ENCODE data around the gene CDH4. TPM values are rescaled to one million over a fixed set of nuclear protein-coding genes. Genes with fewer than 3 reads are reported as not detected.

CDH4 gene
- total RNA-seq, 1 experiment from 2014 or later: not detected

DNA sequence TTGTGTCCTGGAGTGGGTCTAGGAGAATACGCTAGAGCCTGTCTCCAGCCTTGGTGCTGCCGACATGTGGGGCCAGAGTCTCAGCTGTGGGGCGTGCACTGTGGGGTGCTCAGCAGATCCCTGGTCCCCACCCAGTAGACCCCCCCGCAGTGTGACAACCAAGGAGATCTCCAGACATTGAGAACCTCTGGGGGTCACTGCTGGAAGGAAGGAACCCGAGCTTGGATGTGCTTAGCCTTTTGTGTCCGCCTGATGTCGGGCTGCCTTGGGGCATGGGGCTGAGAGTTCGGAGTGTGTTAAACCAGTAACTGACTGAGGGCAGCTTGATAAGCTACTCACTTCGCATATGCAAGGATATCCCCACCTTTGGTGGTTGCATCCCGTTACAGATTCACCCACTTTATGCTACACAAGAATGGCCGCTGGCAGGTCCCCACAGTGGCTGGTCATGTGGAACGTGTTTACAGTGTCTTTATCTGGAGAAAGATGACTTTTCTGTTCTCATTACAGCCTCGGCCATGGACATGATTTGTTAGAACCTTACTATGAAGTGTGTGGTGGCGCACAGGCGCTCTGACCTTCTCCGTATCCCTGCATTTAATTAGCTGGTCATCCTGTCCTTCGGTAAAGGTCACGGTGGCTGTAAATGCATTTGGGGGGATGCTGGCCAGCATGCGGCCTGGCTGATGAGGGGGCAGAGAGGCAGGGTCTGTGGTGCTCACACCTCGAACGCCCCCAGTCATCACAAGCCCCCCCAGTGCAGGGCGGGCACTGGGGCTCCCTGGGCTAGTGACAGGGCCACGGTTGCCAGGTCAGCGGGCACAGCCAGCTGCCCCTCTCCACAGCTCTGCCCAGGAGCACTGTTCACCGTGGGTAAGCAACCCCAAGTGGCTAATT lies 446.8 kb downstream of the CDH4 start:
- H3K4me3 Mint-ChIP-seq (ENCODE audit: unreplicated experiment): no peak overlapping the region
- Histone ChIP-seq H3K36me3 (ENCODE audit: control insufficient read depth, insufficient read depth, low read length) (no peaks in the 10 kb centered on the region), H3K27me3 (replicated peaks; ENCODE audit: control insufficient read depth, insufficient read depth, low read length) (peaks cover 7% of the 10 kb centered on the region), H3K4me1 (no peaks in the 10 kb centered on the region), H3K9me3 (no peaks in the 10 kb centered on the region; the same call in 1 of the 2 replicates), H3K4me3 (ENCODE audit: low read depth, low read length) (no peak overlapping the region)
- POLR2A ChIA-PET: no interaction called here
- DNase-seq: no peak
- peaks cover 48% of the 10 kb centered on the region for H3K27me3 Mint-ChIP-seq (ENCODE audit: insufficient read depth, unreplicated experiment)
- no peaks in the 10 kb centered on the region for H3K9me3 Mint-ChIP-seq (ENCODE audit: unreplicated experiment)
- no peaks in the 10 kb centered on the region for H3K4me1 Mint-ChIP-seq (ENCODE audit: low read depth, unreplicated experiment)
- CTCF ChIA-PET: interaction anchor here (0.6 kb wide), 1 partner anchor 20 kb away, joined by 3 read pairs; no protein-coding TSS in a partner anchor
- H3K36me3 Mint-ChIP-seq (ENCODE audit: insufficient read depth, unreplicated experiment): no peaks in the 10 kb centered on the region
- intact Hi-C loops (cut with micrococcal nuclease; ENCODE audit: unreplicated experiment): no loop called here
- no peak overlapping the region for H3K27ac Mint-ChIP-seq (ENCODE audit: unreplicated experiment)
- BruUV-seq (replicated peaks): no TSS peak
- TF ChIP-seq, protein P1, sequence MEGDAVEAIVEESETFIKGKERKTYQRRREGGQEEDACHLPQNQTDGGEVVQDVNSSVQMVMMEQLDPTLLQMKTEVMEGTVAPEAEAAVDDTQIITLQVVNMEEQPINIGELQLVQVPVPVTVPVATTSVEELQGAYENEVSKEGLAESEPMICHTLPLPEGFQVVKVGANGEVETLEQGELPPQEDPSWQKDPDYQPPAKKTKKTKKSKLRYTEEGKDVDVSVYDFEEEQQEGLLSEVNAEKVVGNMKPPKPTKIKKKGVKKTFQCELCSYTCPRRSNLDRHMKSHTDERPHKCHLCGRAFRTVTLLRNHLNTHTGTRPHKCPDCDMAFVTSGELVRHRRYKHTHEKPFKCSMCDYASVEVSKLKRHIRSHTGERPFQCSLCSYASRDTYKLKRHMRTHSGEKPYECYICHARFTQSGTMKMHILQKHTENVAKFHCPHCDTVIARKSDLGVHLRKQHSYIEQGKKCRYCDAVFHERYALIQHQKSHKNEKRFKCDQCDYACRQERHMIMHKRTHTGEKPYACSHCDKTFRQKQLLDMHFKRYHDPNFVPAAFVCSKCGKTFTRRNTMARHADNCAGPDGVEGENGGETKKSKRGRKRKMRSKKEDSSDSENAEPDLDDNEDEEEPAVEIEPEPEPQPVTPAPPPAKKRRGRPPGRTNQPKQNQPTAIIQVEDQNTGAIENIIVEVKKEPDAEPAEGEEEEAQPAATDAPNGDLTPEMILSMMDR (IDR thresholded peaks at IDR 0.05; ENCODE audit: insufficient read depth in 1 of 2, low read depth in 1 of 2, low read length in 1 of 2, severe bottlenecking in 1 of 2, unreplicated experiment in 1 of 2): no peak

DNA sequence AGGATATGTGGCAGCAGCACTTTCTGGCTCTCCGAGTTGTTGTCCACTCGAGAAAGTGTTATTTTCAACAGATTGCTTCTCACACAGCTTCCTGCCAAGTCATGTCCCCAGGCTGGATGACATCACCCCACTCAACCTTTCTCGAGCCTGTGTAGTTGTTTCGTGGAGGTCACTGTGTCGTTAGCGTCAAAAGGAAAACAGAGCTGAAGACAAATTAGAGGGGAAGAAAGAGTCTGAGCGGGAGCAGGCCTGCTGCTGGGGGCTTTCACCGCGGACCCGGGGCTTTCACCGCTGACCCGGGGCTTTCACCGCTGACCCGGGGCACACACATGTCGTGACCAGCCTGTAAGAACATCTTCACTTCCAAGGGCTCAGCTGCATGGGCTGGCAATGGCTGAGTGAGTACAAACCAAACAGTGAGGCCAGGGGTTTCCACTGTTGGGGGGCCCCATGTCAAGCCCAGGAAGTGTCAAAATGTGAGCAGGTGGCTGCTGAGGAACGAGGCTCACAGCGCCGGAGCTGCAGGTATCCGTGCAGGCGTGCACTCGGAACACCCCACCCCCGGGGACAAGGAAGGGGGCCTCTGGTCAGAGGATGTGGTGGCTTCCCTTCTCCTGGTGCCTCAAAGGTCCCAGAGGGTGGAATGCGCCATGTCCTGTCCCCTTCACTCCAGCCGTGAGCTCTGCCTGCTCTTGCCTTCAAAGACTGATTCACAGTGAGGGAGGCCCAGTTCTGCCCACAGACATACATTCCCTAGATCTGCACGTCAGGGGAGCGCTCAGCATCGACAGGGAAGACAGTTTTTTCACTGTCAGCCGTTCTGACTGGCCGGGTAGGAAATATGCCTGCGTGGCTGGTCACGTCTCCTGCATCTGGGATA lies 447.7 kb downstream of the CDH4 start:
- H3K4me3 Mint-ChIP-seq (ENCODE audit: unreplicated experiment): no peak overlapping the region

More for the DNA sequence above, 447.7 kb downstream of the CDH4 start:
- Mint-ChIP-seq H3K27ac (ENCODE audit: unreplicated experiment) (no peak overlapping the region), H3K9me3 (ENCODE audit: unreplicated experiment) (no peaks in the 10 kb centered on the region), H3K27me3 (ENCODE audit: insufficient read depth, unreplicated experiment) (peaks cover 51% of the 10 kb centered on the region), H3K4me1 (ENCODE audit: low read depth, unreplicated experiment) (no peaks in the 10 kb centered on the region), H3K36me3 (ENCODE audit: insufficient read depth, unreplicated experiment) (no peaks in the 10 kb centered on the region)
- no peaks in the 10 kb centered on the region; the same call in 1 of the 2 replicates for H3K9me3 ChIP-seq
- TF ChIP-seq, protein P1 (IDR thresholded peaks at IDR 0.05; ENCODE audit: insufficient read depth in 1 of 2, low read depth in 1 of 2, low read length in 1 of 2, severe bottlenecking in 1 of 2, unreplicated experiment in 1 of 2): no peak
- CTCF ChIA-PET: no interaction called here
- POLR2A ChIA-PET: no interaction called here
- BruUV-seq (replicated peaks): no TSS peak
- peaks cover 7% of the 10 kb centered on the region for H3K27me3 ChIP-seq (replicated peaks; ENCODE audit: control insufficient read depth, insufficient read depth, low read length)
- no peak for DNase-seq
- H3K36me3 ChIP-seq (ENCODE audit: control insufficient read depth, insufficient read depth, low read length): no peaks in the 10 kb centered on the region
- no peak overlapping the region for H3K4me3 ChIP-seq (ENCODE audit: low read depth, low read length)
- intact Hi-C loops (cut with micrococcal nuclease; ENCODE audit: unreplicated experiment): no loop called here
- H3K4me1 ChIP-seq: no peaks in the 10 kb centered on the region
